ENCODE results near the gene PADI2. TPM values are rescaled to one million over a fixed set of nuclear protein-coding genes. Genes with fewer than 3 reads are reported as not detected.

PADI2 gene
- total and polyA plus RNA-seq, 2 donors (not counting 3 experiments of a cell fraction or from before 2014, with no cell fraction given) = not detected

- DNase-seq (ENCODE audit: low read depth, low spot score) (no peak), FAIRE-seq (no peak)
- intact Hi-C loops (cut with micrococcal nuclease) = no loop called here
- Histone ChIP-seq H3K27ac (ENCODE audit: insufficient read depth, low read depth, low read length) (no peak overlapping the region), H3K4me1 (ENCODE audit: control insufficient read depth, extremely low read depth, insufficient read depth, low read length) (no peaks in the 10 kb centered on the region), H3K9ac (replicated peaks; ENCODE audit: extremely low read depth, insufficient read depth, low read length) (no peak overlapping the region), H3K4me3 (replicated peaks in 1 of 3; ENCODE audit: insufficient read depth in 1 of 3, low read depth in 1 of 3, low read length in 3 of 3) (no peak overlapping the region), H3K9me1 (replicated peaks; ENCODE audit: control insufficient read depth, extremely low read depth, insufficient read depth, low read length) (no peaks in the 10 kb centered on the region), H2AFZ (ENCODE audit: low read depth, low read length) (no peak overlapping the region), H3K36me3 (ENCODE audit: control insufficient read depth in 2 of 2, extremely low read depth in 1 of 2, insufficient read depth in 2 of 2, low read length in 2 of 2) (no peaks in the 10 kb centered on the region), H4K20me1 (replicated peaks; ENCODE audit: control insufficient read depth, extremely low read depth, insufficient read depth, low read length) (no peaks in the 10 kb centered on the region), H3K27me3 (ENCODE audit: control insufficient read depth in 2 of 2, insufficient read depth in 2 of 2, low read length in 2 of 2) (no peaks in the 10 kb centered on the region), H3K9me3 (replicated peaks; ENCODE audit: control insufficient read depth, insufficient read depth, low read length) (no peaks in the 10 kb centered on the region), H3K79me2 (ENCODE audit: control insufficient read depth, insufficient read depth, low read length) (no peaks in the 10 kb centered on the region), H3K4me2 (ENCODE audit: insufficient read depth, low read length) (no peak overlapping the region)
- dilution Hi-C loops (cut with MboI; ENCODE audit: extremely low pct_ligation_motif_present, low sequenced_read_pairs) = no loop called here
- no peak for TF ChIP-seq EZH2 (IDR thresholded peaks at IDR 0.05; ENCODE audit: borderline replicate concordance, low read depth, low read length, severe bottlenecking)
- no peak for TF ChIP-seq GATA2 (IDR thresholded peaks at IDR 0.05; ENCODE audit: insufficient read depth, insufficient read length, low read depth, low read length)
- TF ChIP-seq CTCF (IDR thresholded peaks at IDR 0.05; ENCODE audit: extremely low read depth in 1 of 2, insufficient read depth in 1 of 2, low read depth in 1 of 2, low read length in 2 of 2) = no peak
- TF ChIP-seq MAX (IDR thresholded peaks at IDR 0.05; ENCODE audit: insufficient read depth, insufficient read length) = no peak
- no peak for TF ChIP-seq JUN (IDR thresholded peaks at IDR 0.05; ENCODE audit: borderline replicate concordance, insufficient read depth, insufficient read length, low read depth)
- TF ChIP-seq POLR2AphosphoS5 (IDR thresholded peaks at IDR 0.05; ENCODE audit: insufficient read depth, low read depth, low read length) = no peak
- no peak for TF ChIP-seq FOS (IDR thresholded peaks at IDR 0.05; ENCODE audit: borderline replicate concordance, insufficient read depth, low read length)
- no peak for TF ChIP-seq POLR2A (IDR thresholded peaks at IDR 0.05; ENCODE audit: low read depth, low read length)
- no peak for TF ChIP-seq MYC (IDR thresholded peaks at IDR 0.05; ENCODE audit: low read depth, low read length)
- CTCF ChIA-PET = no interaction called here
- no TSS peak for BruUV-seq (replicated peaks)
- POLR2A ChIA-PET = no interaction called here
Observed at GRCh38 chr1:17163371-17163770, 44.1 kb upstream of the PADI2 start.
